ENCODE data around the gene KIF4A. TPM values are rescaled to one million over a fixed set of nuclear protein-coding genes. Genes with fewer than 3 reads are reported as not detected.

Gene KIF4A
- total RNA-seq, 1 donor from 2014 or later, result not detected

DNA sequence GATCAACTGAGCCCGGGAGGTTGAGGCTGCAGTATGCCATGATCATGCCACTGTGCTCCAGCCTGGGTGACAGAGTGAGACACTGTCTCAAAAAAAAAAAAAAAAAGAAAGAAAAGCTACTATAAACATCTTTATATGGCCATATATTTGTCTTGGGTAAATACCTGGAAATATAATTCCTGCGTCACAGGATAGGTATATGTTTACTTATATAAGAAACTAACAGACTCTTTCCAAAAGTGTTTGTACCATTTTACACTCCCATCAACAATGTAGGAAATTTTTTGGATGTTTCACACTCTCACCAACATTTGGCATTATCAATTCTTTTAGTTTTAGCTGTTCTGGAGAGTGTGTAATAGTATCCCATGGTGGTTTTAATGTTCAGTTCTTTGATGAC is 42.7 kb upstream of the KIF4A start:
- H3K27me3 ChIP-seq, result no peaks in the 10 kb centered on the region
- H3K4me3 ChIP-seq, result no peak overlapping the region
- H3K9me3 ChIP-seq, result no peaks in the 10 kb centered on the region
- TF ChIP-seq, protein P1, sequence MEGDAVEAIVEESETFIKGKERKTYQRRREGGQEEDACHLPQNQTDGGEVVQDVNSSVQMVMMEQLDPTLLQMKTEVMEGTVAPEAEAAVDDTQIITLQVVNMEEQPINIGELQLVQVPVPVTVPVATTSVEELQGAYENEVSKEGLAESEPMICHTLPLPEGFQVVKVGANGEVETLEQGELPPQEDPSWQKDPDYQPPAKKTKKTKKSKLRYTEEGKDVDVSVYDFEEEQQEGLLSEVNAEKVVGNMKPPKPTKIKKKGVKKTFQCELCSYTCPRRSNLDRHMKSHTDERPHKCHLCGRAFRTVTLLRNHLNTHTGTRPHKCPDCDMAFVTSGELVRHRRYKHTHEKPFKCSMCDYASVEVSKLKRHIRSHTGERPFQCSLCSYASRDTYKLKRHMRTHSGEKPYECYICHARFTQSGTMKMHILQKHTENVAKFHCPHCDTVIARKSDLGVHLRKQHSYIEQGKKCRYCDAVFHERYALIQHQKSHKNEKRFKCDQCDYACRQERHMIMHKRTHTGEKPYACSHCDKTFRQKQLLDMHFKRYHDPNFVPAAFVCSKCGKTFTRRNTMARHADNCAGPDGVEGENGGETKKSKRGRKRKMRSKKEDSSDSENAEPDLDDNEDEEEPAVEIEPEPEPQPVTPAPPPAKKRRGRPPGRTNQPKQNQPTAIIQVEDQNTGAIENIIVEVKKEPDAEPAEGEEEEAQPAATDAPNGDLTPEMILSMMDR (IDR thresholded peaks at IDR 0.05), result no peak
- H3K4me1 ChIP-seq, result no peaks in the 10 kb centered on the region
- intact Hi-C loops (cut with DNase I), result no loop called here
- no peaks in the 10 kb centered on the region for H3K36me3 ChIP-seq
- DNase-seq (ENCODE audit: low spot score in 2 of 2), result no peak
- H3K27ac ChIP-seq, result no peak overlapping the region

DNA sequence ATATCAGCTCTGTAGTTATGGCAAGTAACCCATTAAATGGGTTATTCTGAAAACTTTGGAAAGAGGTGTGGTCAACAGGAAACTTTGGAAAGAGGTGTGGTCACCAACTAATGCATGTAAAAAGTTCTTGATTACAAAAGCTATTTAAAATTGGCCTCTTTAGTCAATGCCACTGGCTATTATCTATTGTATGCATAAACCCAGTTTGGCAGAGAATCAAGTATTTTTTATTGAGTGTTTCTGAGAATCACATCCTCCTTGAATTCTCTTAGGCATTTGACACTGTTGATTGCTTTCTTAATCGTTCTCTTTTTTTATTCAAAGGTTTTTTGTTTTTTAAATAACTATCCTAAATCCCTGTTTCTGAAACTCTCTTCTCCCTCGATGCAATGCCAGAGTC is 37.4 kb upstream of the KIF4A start:
- no peak overlapping the region for H3K4me3 ChIP-seq
- no peaks in the 10 kb centered on the region for H3K9me3 ChIP-seq
- H3K27me3 ChIP-seq, result no peaks in the 10 kb centered on the region
- intact Hi-C loops (cut with DNase I), result no loop called here
- DNase-seq (ENCODE audit: low spot score in 2 of 2), result no peak
- H3K4me1 ChIP-seq, result no peaks in the 10 kb centered on the region
- H3K27ac ChIP-seq, result no peak overlapping the region
- H3K36me3 ChIP-seq, result no peaks in the 10 kb centered on the region
- TF ChIP-seq, protein P1 (IDR thresholded peaks at IDR 0.05), result no peak

DNA sequence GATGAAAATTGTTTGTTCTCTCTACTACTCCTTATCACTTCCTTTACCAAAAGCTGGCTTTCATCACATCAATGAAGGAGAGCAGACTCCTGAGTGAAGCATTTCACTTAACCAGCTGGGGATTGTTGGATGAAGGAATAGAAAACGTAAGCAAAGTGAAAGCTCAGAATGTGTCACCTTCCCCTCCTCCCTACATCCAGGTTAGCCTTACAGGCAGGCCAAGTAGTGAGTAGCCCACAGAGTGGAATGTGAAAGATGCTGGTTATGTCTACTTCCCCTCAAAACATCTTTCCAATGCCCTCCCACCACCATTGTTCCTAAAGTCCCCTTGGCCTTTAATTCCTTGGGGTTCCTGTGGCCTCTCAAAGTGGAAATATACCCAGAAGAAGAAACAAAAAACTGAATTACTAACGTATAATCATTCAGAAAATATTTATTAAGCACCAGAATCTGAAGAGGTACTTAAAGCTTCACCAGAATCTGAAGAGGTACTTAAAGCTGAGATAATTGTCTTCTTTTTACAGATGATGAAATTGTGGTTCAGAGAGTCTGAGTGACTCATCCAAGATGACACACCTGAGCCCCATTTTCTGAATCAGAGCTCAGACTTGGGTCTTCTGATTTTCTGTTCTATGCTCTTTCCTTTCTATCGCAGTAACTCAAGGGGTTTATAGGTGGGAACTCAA is 36.4 kb upstream of the KIF4A start:
- H3K4me3 ChIP-seq, result no peak overlapping the region
- TF ChIP-seq, protein P1 (IDR thresholded peaks at IDR 0.05), result no peak
- no peaks in the 10 kb centered on the region for H3K4me1 ChIP-seq
- no peaks in the 10 kb centered on the region for H3K27me3 ChIP-seq
- intact Hi-C loops (cut with DNase I), result no loop called here
- no peak overlapping the region for H3K27ac ChIP-seq
- H3K36me3 ChIP-seq, result no peaks in the 10 kb centered on the region
- DNase-seq (ENCODE audit: low spot score in 2 of 2), result no peak
- H3K9me3 ChIP-seq, result no peaks in the 10 kb centered on the region

DNA sequence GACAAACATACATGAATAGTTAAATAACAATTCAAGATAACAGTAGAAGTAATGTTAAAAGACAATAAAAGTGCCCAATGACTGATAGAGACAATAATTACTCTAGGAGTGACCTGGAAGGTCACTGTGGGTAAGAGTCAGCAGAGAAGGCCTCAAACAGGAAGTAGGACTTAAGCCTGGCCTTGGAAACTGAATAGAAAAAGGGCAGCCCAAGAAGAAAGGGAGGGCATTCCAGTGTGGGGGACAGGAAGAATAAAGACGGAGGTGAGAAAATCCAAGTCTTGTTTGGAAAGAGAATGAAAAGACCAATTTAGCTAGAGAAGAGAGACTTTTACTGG is 35.9 kb upstream of the KIF4A start:
- no peak for DNase-seq (ENCODE audit: low spot score in 2 of 2)
- H3K36me3 ChIP-seq, result no peaks in the 10 kb centered on the region
- no peak overlapping the region for H3K27ac ChIP-seq
- H3K4me3 ChIP-seq, result no peak overlapping the region
- intact Hi-C loops (cut with DNase I), result no loop called here
- TF ChIP-seq, protein P1 (IDR thresholded peaks at IDR 0.05), result no peak
- H3K27me3 ChIP-seq, result no peaks in the 10 kb centered on the region
- no peaks in the 10 kb centered on the region for H3K9me3 ChIP-seq
- no peaks in the 10 kb centered on the region for H3K4me1 ChIP-seq

DNA sequence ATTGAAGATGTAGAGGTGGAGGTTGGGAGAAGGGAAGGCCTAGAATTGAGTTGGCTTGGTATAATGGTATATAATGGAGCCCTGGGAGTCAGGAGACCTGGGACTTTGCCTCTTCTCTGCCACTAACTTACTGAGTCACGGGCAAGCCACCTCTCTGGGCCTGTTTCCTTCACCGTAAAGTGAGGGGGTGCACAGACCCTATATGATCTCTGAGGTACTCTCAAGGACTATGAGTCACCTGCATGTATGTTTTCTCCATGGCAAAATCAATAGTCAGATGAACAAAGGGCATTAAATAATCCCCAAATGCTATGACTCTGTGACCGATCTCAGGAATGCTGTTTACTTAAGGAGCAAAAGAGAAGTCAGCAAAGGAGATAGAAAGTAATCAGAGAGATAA is 35.0 kb upstream of the KIF4A start:
- Histone ChIP-seq H3K4me3 (no peak overlapping the region), H3K36me3 (no peaks in the 10 kb centered on the region), H3K27me3 (no peaks in the 10 kb centered on the region), H3K4me1 (no peaks in the 10 kb centered on the region), H3K9me3 (no peaks in the 10 kb centered on the region), H3K27ac (no peak overlapping the region)
- TF ChIP-seq, protein P1 (IDR thresholded peaks at IDR 0.05), result no peak
- no peak for DNase-seq (ENCODE audit: low spot score in 2 of 2)
- intact Hi-C loops (cut with DNase I), result no loop called here

DNA sequence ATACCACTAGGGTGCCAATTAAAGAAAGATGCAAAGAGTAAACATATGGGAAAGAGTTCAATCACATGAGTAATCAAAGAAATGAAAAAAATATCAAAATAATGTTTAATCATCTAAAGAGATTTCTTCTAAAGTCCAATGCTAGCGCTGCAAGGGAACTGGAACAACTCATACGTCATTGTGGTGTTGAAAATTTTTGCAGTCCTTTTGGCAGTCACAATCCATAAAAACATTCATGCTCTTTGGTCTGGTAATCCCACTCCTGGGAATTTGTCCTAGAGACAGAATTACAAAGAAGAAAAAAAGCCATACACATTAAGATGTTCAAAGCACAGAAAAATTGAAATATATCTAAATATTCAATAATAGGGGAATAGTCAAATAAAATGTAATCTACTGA is 34.5 kb upstream of the KIF4A start:
- intact Hi-C loops (cut with DNase I), result no loop called here
- no peak for DNase-seq (ENCODE audit: low spot score in 2 of 2)
- Histone ChIP-seq H3K4me3 (no peak overlapping the region), H3K27ac (no peak overlapping the region), H3K36me3 (no peaks in the 10 kb centered on the region), H3K27me3 (no peaks in the 10 kb centered on the region), H3K4me1 (no peaks in the 10 kb centered on the region), H3K9me3 (no peaks in the 10 kb centered on the region)
- TF ChIP-seq, protein P1 (IDR thresholded peaks at IDR 0.05), result no peak
